HG03097 (cell line): Measurements from ENCODE around the gene LIX1.
"Not testable (repeated sequence)": the region's sequence is repeated elsewhere in the genome, so short reads cannot be mapped to it uniquely, and the experiment has no call there.

ENCODE experiments used
- ATAC-seq: cut with Tn5 transposase; IDR thresholded peaks from one replicate; pipeline ENCODE4 v1.9.1; 2021; ENCODE audit not compliant: unreplicated experiment, low FRiP score

Gene LIX1

GRCh38 chr5:97142521-97143254 is at the start of gene LIX1:
Gene LIX1 (minus strand): TSS chr5:97142611. CDS start chr5:97142576, 35 bp downstream.
- ATAC-seq: no peak

GRCh38 chr5:97191893-97192292 is 49.5 kb upstream of the LIX1 start:
- ATAC-seq: no peak

- not testable (repeated sequence) for ATAC-seq
These were observed 47.1 kb upstream of the LIX1 start for GRCh38 chr5:97189523-97189922.

- ATAC-seq: no peak
These were observed 41.5 kb upstream of the LIX1 start for GRCh38 chr5:97183930-97184213.

GRCh38 chr5:97183100-97183929 is 40.9 kb upstream of the LIX1 start, which contains the start of gene RIOK2:
Gene RIOK2 (minus strand): TSS chr5:97183247. CDS start chr5:97183191, 56 bp downstream.
- peak; percentile 94 for ATAC-seq

GRCh38 chr5:97182571-97183099 is 40.2 kb upstream of the LIX1 start:
- no peak for ATAC-seq

- no peak for ATAC-seq
These were observed 39.6 kb upstream of the LIX1 start for GRCh38 chr5:97181856-97182545.

- not testable (repeated sequence) for ATAC-seq
These were observed 37.0 kb upstream of the LIX1 start for GRCh38 chr5:97179457-97179856.

- no peak for ATAC-seq
These were observed 29.8 kb upstream of the LIX1 start for GRCh38 chr5:97172227-97172626.

GRCh38 chr5:97171703-97172102 is 29.3 kb upstream of the LIX1 start:
- ATAC-seq: no peak

- ATAC-seq: no peak
These were observed 25.0 kb upstream of the LIX1 start for GRCh38 chr5:97167435-97167834.

GRCh38 chr5:97165726-97166125 is 23.3 kb upstream of the LIX1 start:
- no peak for ATAC-seq

- ATAC-seq: no peak
These were observed 22.4 kb upstream of the LIX1 start for GRCh38 chr5:97164846-97165245.

- no peak for ATAC-seq
These were observed 21.4 kb upstream of the LIX1 start for GRCh38 chr5:97163790-97164285.

- ATAC-seq: no peak
These were observed 21.0 kb upstream of the LIX1 start for GRCh38 chr5:97163360-97163764.

- ATAC-seq: peak; percentile 51
These were observed 19.6 kb upstream of the LIX1 start for GRCh38 chr5:97162045-97162444.

- ATAC-seq: no peak
These were observed 15.3 kb upstream of the LIX1 start for GRCh38 chr5:97157689-97158088.

GRCh38 chr5:97151370-97151769 is 9.0 kb upstream of the LIX1 start:
- ATAC-seq: no peak

- no peak for ATAC-seq
These were observed 8.0 kb upstream of the LIX1 start for GRCh38 chr5:97150401-97150800.

- no peak for ATAC-seq
These were observed 7.3 kb upstream of the LIX1 start for GRCh38 chr5:97149709-97150108.

- ATAC-seq: no peak
These were observed 5.9 kb upstream of the LIX1 start for GRCh38 chr5:97148288-97148687.
